GM12878 (cell line): Measurements from ENCODE around the gene TAPBP. TPM values are rescaled to one million over a fixed set of nuclear protein-coding genes. Genes with fewer than 3 reads are reported as not detected.
A peak's percentile ranks its signal among the peaks of the same experiment; 100 is the strongest.

Experiments
- BACH1 ChIP-seq: fragments of 450-650 bp; IDR thresholded peaks from 2 replicates; pipeline ENCODE4 v1.6.1; 2017; ENCODE audit warnings: mild to moderate bottlenecking, borderline replicate concordance
- BCLAF1 ChIP-seq: fragments of 450-650 bp; IDR thresholded peaks from 2 replicates; pipeline ENCODE4 v1.6.1; 2017; ENCODE audit warnings: antibody characterized with exemption, mild to moderate bottlenecking, moderate library complexity
- BRCA1 ChIP-seq: IDR thresholded peaks from 2 replicates; pipeline ENCODE4 v1.6.1; 2011; ENCODE audit warnings: low read depth, low read length, improper control_type of control experiment
- E2F8 ChIP-seq: fragments of 450-650 bp; IDR thresholded peaks from 2 replicates; pipeline ENCODE4 v1.6.1; 2018; ENCODE audit warnings: mild to moderate bottlenecking, low read depth, moderate library complexity; ENCODE audit not compliant: partially characterized antibody
- IRF5 ChIP-seq: fragments of 450-650 bp; IDR thresholded peaks from 2 replicates; pipeline ENCODE4 v1.6.1; 2017; ENCODE audit warnings: borderline replicate concordance
- LARP7 ChIP-seq: fragments of 450-650 bp; IDR thresholded peaks from 2 replicates; pipeline ENCODE4 v1.6.1; 2017; ENCODE audit warnings: mild to moderate bottlenecking
- MXI1 ChIP-seq: fragments of 150-350 bp; IDR thresholded peaks from 2 replicates; pipeline ENCODE4 v1.6.1; 2011; ENCODE audit warnings: low read depth, mild to moderate bottlenecking, inconsistent platforms, low read length, improper control_type of control experiment
- MYB ChIP-seq: fragments of 150-350 bp; IDR thresholded peaks from 2 replicates; pipeline ENCODE4 v1.6.1; 2014; ENCODE audit warnings: mild to moderate bottlenecking, low read depth, low read length, borderline replicate concordance
- POLR2A ChIP-seq: IDR thresholded peaks from 2 replicates; pipeline ENCODE4 v1.6.1; 2011; ENCODE audit warnings: low read depth, mild to moderate bottlenecking, low read length
- RAD51 ChIP-seq: fragments of 450-650 bp; IDR thresholded peaks from 2 replicates; pipeline ENCODE4 v1.6.1; 2016; ENCODE audit warnings: moderate library complexity, mild to moderate bottlenecking, inconsistent platforms
- RB1 ChIP-seq: fragments of 450-650 bp; formaldehyde crosslinking; IDR thresholded peaks from 2 replicates; pipeline ENCODE4 v1.6.1; 2017; ENCODE audit warnings: mild to moderate bottlenecking, borderline replicate concordance
- SMAD5 ChIP-seq: IDR thresholded peaks from 2 replicates; pipeline ENCODE4 v1.6.1; 2016; ENCODE audit warnings: antibody characterized with exemption, low read depth
- USF1 ChIP-seq: IDR thresholded peaks from 2 replicates; pipeline ENCODE4 v1.6.1; 2011; ENCODE audit warnings: borderline replicate concordance, low read depth, mild to moderate bottlenecking, moderate library complexity, mixed read lengths, low read length; ENCODE audit not compliant: insufficient read depth; ENCODE audit errors: extremely low read length
- ZBED1 ChIP-seq: IDR thresholded peaks from 2 replicates; pipeline ENCODE4 v1.6.1; 2016; ENCODE audit warnings: borderline replicate concordance
- ZZZ3 ChIP-seq: IDR thresholded peaks from 2 replicates; pipeline ENCODE4 v1.6.1; 2011; ENCODE audit warnings: low read depth; ENCODE audit not compliant: control insufficient read depth, insufficient read length
- polyA plus RNA-seq, 11 experiments: library from polyadenylated mRNA; depleted of rRNA in 4 of 11; unstranded in 6 of 11; stranded (reverse) in 5 of 11; fragments of >200 nt; fragmentation: Nextera tagmentation in 4 of 11; fragmentation: Illumina TruSeq in 1 of 11; extraction: Ambion mirVana in 4 of 11; extraction: Trizol in 1 of 11; gene quantifications; 1 replicate in 1 of 11; 2 replicates in 10 of 11; pipeline versions ENCODE4 v1.2.1 to v1.2.3, GENCODE V29; 2011 to 2016; ENCODE audit warnings: inconsistent platforms in 2 of 11, missing spikeins in 2 of 11, low read depth in 1 of 11
- total RNA-seq, 4 experiments: library from RNA; depleted of rRNA in 3 of 4; stranded (reverse); fragments of >200 nt in 3 of 4; fragmentation: Illumina TruSeq in 1 of 4; extraction: Trizol in 1 of 4; gene quantifications; 2 replicates each; pipeline versions ENCODE4 v1.2.1 to v1.2.3, GENCODE V29; 2013 to 2021

TAPBP gene
- total and polyA plus RNA-seq, 10 of the 15 experiments (the other 5 are each of a cell fraction or from before 2014, with no cell fraction given) = 14.6 to 210 (median 78.1) TPM

GRCh38 chr6:33272275-33273128 is 41.4 kb downstream of the TAPBP start (continued):
- TF ChIP-seq MYB = no peak
- no peak for TF ChIP-seq RAD51
- no peak for TF ChIP-seq BACH1
- TF ChIP-seq IRF5 = no peak
- TF ChIP-seq MXI1 = no peak
- TF ChIP-seq BCLAF1 = no peak
- no peak for TF ChIP-seq BRCA1
- no peak for TF ChIP-seq USF1
- TF ChIP-seq ZBED1 = 0 out of 2 replicates have a peak, but pooled peaks have one; percentile 50
- TF ChIP-seq SMAD5 = peak; percentile 22; the same call in 1 of the 2 replicates
- TF ChIP-seq RB1 = no peak
- TF ChIP-seq POLR2A = peak; percentile 11; the same call in 1 of the 2 replicates
- no peak for TF ChIP-seq E2F8
- TF ChIP-seq LARP7 = peak; percentile 51; the same call in 1 of the 2 replicates
- TF ChIP-seq ZZZ3 = peak; percentile 1
